HEK293 (cell line): Measurements from ENCODE around the gene VTN.

Source experiments
- CTCF ChIA-PET: fragments of 350-600 bp; formaldehyde crosslinking; extraction: SDS; loops from one replicate; lab custom pipeline; 2021; ENCODE audit warnings: antibody characterized with exemption; lab: Yijun Ruan, JAX
- POLR2A ChIA-PET: fragments of 300-600 bp; formaldehyde crosslinking; extraction: SDS; loops from one replicate; lab custom pipeline; 2020; ENCODE audit warnings: antibody characterized with exemption, inconsistent platforms; lab: Yijun Ruan, JAX
- H3K27ac ChIP-seq: fragments of 200-500 bp; sonication (Bioruptor generic); 2 replicates; pipeline ENCODE4 v1.5.1; 2014; ENCODE audit warnings: low read depth, low read length, control low read depth, inconsistent platforms; ENCODE audit errors: extremely low read depth
- H3K36me3 ChIP-seq, 2 experiments: fragments of 200-500 bp in 1 of 2; sonication (Bioruptor generic) in 1 of 2; 1 replicate in 1 of 2; 2 replicates in 1 of 2; pipeline ENCODE4 v1.5.1; 2014 to 2017; ENCODE audit warnings: inconsistent platforms in 2 of 2, low read length in 2 of 2; ENCODE audit not compliant: control insufficient read depth in 2 of 2, insufficient read depth in 1 of 2
- H3K4me1 ChIP-seq: fragments of 200-500 bp; sonication (Bioruptor generic); 2 replicates; pipeline ENCODE4 v1.5.1; 2014; ENCODE audit warnings: mild to moderate bottlenecking, low read length, inconsistent platforms; ENCODE audit not compliant: control insufficient read depth, insufficient read depth
- H3K4me3 ChIP-seq: 2 replicates; pipeline ENCODE4 v1.5.1; 2011; ENCODE audit warnings: low read depth, mild to moderate bottlenecking, control low read depth, low read length, moderate library complexity
- H3K9me3 ChIP-seq: fragments of 200-500 bp; sonication (Bioruptor generic); 2 replicates; pipeline ENCODE4 v1.5.1; 2014; ENCODE audit warnings: low read depth, low read length, inconsistent platforms; ENCODE audit not compliant: control insufficient read depth, insufficient read depth
- KLF10 ChIP-seq: fragments of 450-650 bp; IDR thresholded peaks from 2 replicates; pipeline ENCODE4 v1.5.1; 2018; ENCODE audit warnings: missing biosample characterization, mild to moderate bottlenecking, missing genetic modification characterization
- OVOL3 ChIP-seq: fragments of 450-650 bp; formaldehyde crosslinking; IDR thresholded peaks from 2 replicates; pipeline ENCODE4 v1.5.1; 2016; ENCODE audit warnings: missing biosample characterization, missing genetic modification characterization
- SP3 ChIP-seq: fragments of 450-650 bp; formaldehyde crosslinking; IDR thresholded peaks from 2 replicates; pipeline ENCODE4 v1.5.1; 2016; ENCODE audit warnings: missing biosample characterization, missing genetic modification characterization
- TCF7L2 ChIP-seq: IDR thresholded peaks from 2 replicates; pipeline ENCODE4 v1.6.1; 2011; ENCODE audit warnings: low read depth, mild to moderate bottlenecking, inconsistent platforms, low read length, moderate library complexity, borderline replicate concordance
- ZBTB20 ChIP-seq: fragments of 450-650 bp; formaldehyde crosslinking; IDR thresholded peaks from 2 replicates; pipeline ENCODE4 v1.5.1; 2016; ENCODE audit warnings: missing biosample characterization, missing genetic modification characterization
- ZBTB21 ChIP-seq: fragments of 450-650 bp; formaldehyde crosslinking; IDR thresholded peaks from 2 replicates; pipeline ENCODE4 v1.5.1; 2017; ENCODE audit warnings: missing biosample characterization, missing genetic modification characterization
- ZBTB48 ChIP-seq: fragments of 450-650 bp; formaldehyde crosslinking; IDR thresholded peaks from 2 replicates; pipeline ENCODE4 v1.5.1; 2016; ENCODE audit warnings: missing biosample characterization, missing genetic modification characterization
- ZNF10 ChIP-seq: fragments of 450-650 bp; formaldehyde crosslinking; IDR thresholded peaks from 2 replicates; pipeline ENCODE4 v1.5.1; 2017; ENCODE audit warnings: missing biosample characterization, missing genetic modification characterization
- ZNF112 ChIP-seq: fragments of 450-650 bp; formaldehyde crosslinking; IDR thresholded peaks from 2 replicates; pipeline ENCODE4 v1.5.0; 2017; ENCODE audit warnings: missing biosample characterization, missing genetic modification characterization
- ZNF157 ChIP-seq: fragments of 450-650 bp; formaldehyde crosslinking; IDR thresholded peaks from 2 replicates; pipeline ENCODE4 v1.5.1; 2016; ENCODE audit warnings: missing biosample characterization, missing genetic modification characterization
- ZNF239 ChIP-seq: fragments of 450-650 bp; formaldehyde crosslinking; IDR thresholded peaks from 2 replicates; pipeline ENCODE4 v1.5.1; 2016; ENCODE audit warnings: missing biosample characterization, missing genetic modification characterization
- ZNF416 ChIP-seq: fragments of 450-650 bp; formaldehyde crosslinking; IDR thresholded peaks from 2 replicates; pipeline ENCODE4 v1.5.1; 2016; ENCODE audit warnings: missing biosample characterization, missing genetic modification characterization
- ZNF423 ChIP-seq: fragments of 450-650 bp; formaldehyde crosslinking; IDR thresholded peaks from 2 replicates; pipeline ENCODE4 v1.5.1; 2016; ENCODE audit warnings: missing biosample characterization, missing genetic modification characterization
- ZNF473 ChIP-seq: fragments of 450-650 bp; formaldehyde crosslinking; IDR thresholded peaks from 2 replicates; pipeline ENCODE4 v1.5.1; 2017; ENCODE audit warnings: missing biosample characterization, missing genetic modification characterization
- ZNF521 ChIP-seq: fragments of 450-650 bp; formaldehyde crosslinking; IDR thresholded peaks from 2 replicates; pipeline ENCODE4 v1.5.1; 2017; ENCODE audit warnings: missing biosample characterization, mild to moderate bottlenecking, missing genetic modification characterization
- ZNF658 ChIP-seq: fragments of 450-650 bp; formaldehyde crosslinking; IDR thresholded peaks from 2 replicates; pipeline ENCODE4; 2016; ENCODE audit warnings: missing biosample characterization, missing genetic modification characterization
- ZNF677 ChIP-seq: fragments of 450-650 bp; IDR thresholded peaks from 2 replicates; pipeline ENCODE4 v1.5.0; 2018; ENCODE audit warnings: missing biosample characterization, mild to moderate bottlenecking, missing genetic modification characterization, moderate library complexity
- ZNF776 ChIP-seq: fragments of 450-650 bp; formaldehyde crosslinking; IDR thresholded peaks from 2 replicates; pipeline ENCODE4 v1.5.0; 2017; ENCODE audit warnings: missing biosample characterization, missing genetic modification characterization, borderline replicate concordance
- TF ChIP-seq, protein P1 (sequence below): fragments of 450-650 bp; formaldehyde crosslinking; IDR thresholded peaks from 2 replicates; pipeline ENCODE4 v1.5.1; 2016; ENCODE audit warnings: missing biosample characterization, missing genetic modification characterization
- TF ChIP-seq, protein P2 (sequence below): fragments of 450-650 bp; formaldehyde crosslinking; IDR thresholded peaks from 2 replicates; pipeline ENCODE4 v1.5.1; 2016; ENCODE audit warnings: missing biosample characterization, missing genetic modification characterization
- TF ChIP-seq, protein P3 (sequence below): fragments of 450-650 bp; formaldehyde crosslinking; IDR thresholded peaks from 2 replicates; pipeline ENCODE4 v1.5.1; 2017; ENCODE audit warnings: missing biosample characterization, missing genetic modification characterization
- TF ChIP-seq, protein P4 (sequence below): fragments of 450-650 bp; formaldehyde crosslinking; IDR thresholded peaks from 2 replicates; pipeline ENCODE4 v1.5.1; 2016; ENCODE audit warnings: missing biosample characterization, missing genetic modification characterization
- TF ChIP-seq, protein P5 (sequence below): fragments of 450-650 bp; formaldehyde crosslinking; IDR thresholded peaks from 2 replicates; pipeline ENCODE4 v1.5.1; 2016; ENCODE audit warnings: missing biosample characterization, missing genetic modification characterization, borderline replicate concordance

VTN gene

DNA sequence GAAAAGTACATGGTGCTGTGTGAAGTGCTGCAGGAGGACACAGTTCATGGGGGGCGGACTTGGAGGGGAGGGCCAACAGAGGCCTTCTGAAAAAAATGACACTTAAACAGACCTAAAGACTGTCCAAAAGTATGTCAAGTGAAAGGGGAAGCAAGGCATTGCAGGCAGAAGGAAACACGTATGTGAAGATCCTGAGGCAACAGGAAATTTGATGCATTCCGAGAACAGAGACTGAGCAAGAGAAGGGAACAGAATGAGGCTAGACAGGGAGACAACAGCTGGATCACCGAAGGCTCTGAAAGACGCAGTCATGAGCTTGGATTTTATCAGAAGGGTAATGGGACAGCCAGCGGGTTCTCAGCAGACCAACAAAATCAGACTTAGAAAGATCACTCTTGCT lies 35.9 kb downstream of the VTN start:
- ChIA-PET POLR2A (interaction anchor here (1.4 to 3.1 kb wide), 3 partner anchors 12 to 83 kb away, joined by 5 to 53 read pairs (median 15); partner anchors contain the start of gene POLDIP2), CTCF (interaction anchor here (0.6 to 1.7 kb wide), 2 partner anchors 13 to 616 kb away, joined by 5 to 7 read pairs; no protein-coding TSS in a partner anchor)
- H3K9me3 ChIP-seq: no peaks in the 10 kb centered on the region
- H3K36me3 ChIP-seq: peaks cover 7 to 31% of the 10 kb centered on the region in 2 experiments
- H3K4me1 ChIP-seq: peaks cover 14% of the 10 kb centered on the region
- H3K27ac ChIP-seq: no peak overlapping the region
- TF ChIP-seq ZNF658 (tag by site-specific recombination) (no peak), ZNF473 (tag by site-specific recombination) (no peak), ZBTB20 (tag by site-specific recombination) (no peak), ZNF239 (no peak), ZNF416 (tag by site-specific recombination) (no peak), ZNF677 (tag by site-specific recombination) (no peak)
- TF ChIP-seq, protein P1, sequence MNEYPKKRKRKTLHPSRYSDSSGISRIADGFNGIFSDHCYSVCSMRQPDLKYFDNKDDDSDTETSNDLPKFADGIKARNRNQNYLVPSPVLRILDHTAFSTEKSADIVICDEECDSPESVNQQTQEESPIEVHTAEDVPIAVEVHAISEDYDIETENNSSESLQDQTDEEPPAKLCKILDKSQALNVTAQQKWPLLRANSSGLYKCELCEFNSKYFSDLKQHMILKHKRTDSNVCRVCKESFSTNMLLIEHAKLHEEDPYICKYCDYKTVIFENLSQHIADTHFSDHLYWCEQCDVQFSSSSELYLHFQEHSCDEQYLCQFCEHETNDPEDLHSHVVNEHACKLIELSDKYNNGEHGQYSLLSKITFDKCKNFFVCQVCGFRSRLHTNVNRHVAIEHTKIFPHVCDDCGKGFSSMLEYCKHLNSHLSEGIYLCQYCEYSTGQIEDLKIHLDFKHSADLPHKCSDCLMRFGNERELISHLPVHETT: no peak
- TF ChIP-seq, protein P2, sequence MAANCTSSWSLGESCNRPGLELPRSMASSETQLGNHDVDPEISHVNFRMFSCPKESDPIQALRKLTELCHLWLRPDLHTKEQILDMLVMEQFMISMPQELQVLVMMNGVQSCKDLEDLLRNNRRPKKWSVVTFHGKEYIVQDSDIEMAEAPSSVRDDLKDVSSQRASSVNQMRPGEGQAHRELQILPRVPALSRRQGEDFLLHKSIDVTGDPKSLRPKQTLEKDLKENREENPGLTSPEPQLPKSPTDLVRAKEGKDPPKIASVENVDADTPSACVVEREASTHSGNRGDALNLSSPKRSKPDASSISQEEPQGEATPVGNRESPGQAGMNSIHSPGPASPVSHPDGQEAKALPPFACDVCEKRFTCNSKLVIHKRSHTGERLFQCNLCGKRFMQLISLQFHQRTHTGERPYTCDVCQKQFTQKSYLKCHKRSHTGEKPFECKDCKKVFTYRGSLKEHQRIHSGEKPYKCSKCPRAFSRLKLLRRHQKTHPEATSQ: no peak
- TF ChIP-seq, all 188 proteins: peak for 0
- peak overlapping the region; percentile 75 for H3K4me3 ChIP-seq

DNA sequence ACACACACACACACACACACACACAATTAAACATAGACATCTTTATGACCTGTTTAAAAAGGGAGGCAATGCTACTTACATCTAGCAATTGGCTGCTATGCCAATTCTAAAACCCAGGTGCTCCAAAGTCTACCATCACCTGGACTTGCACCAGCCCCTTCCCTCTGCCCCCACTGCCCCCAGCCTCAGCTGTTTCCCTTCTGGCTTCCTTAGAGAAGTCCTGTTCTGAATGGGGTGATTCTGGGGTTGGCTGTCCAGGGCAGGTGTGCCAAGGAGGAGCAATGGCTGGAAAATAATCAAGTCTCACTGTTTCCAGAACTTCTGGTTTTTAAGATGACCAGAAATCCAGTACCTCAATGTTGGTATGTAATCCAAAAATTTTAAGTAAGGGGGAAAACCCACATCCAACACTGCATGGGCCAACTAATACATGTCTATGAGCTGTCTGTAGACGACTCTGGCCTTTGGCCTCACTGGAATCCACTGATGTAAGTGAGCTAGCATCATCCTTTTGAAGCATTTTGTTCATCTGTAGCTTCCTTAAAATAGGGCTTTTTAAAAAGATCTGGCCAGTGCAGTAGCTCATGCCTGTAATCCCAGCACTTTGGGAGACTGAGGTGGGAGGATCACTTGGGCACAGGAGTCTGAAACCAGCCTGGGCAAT lies 36.9 kb downstream of the VTN start:
- ChIA-PET POLR2A (interaction anchor here (1.4 kb wide), 1 partner anchor 24 kb away, joined by 5 read pairs; the partner anchor contains the start of gene POLDIP2), CTCF (interaction anchor here (0.7 to 1.0 kb wide), 4 partner anchors 11 to 332 kb away, joined by 3 to 8 read pairs (median 3); no protein-coding TSS in a partner anchor)
- TF ChIP-seq, protein P2: no peak
- TF ChIP-seq ZNF112 (tag by site-specific recombination) (no peak), ZNF10 (tag by site-specific recombination) (no peak), KLF10 (no peak)
- TF ChIP-seq, protein P3, sequence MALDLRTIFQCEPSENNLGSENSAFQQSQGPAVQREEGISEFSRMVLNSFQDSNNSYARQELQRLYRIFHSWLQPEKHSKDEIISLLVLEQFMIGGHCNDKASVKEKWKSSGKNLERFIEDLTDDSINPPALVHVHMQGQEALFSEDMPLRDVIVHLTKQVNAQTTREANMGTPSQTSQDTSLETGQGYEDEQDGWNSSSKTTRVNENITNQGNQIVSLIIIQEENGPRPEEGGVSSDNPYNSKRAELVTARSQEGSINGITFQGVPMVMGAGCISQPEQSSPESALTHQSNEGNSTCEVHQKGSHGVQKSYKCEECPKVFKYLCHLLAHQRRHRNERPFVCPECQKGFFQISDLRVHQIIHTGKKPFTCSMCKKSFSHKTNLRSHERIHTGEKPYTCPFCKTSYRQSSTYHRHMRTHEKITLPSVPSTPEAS (tag by site-specific recombination): peak; percentile 58; the same call in 1 of the 2 replicates
- TF ChIP-seq, protein P4, sequence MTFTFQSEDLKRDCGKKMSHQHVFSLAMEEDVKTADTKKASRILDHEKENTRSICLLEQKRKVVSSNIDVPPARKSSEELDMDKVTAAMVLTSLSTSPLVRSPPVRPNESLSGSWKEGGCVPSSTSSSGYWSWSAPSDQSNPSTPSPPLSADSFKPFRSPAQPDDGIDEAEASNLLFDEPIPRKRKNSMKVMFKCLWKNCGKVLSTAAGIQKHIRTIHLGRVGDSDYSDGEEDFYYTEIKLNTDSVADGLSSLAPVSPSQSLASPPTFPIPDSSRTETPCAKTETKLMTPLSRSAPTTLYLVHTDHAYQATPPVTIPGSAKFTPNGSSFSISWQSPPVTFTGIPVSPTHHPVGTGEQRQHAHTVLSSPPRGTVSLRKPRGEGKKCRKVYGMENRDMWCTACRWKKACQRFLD (tag by site-specific recombination): no peak
- Histone ChIP-seq H3K9me3 (no peaks in the 10 kb centered on the region), H3K4me1 (peaks cover 14% of the 10 kb centered on the region), H3K36me3 (peaks cover 16 to 37% of the 10 kb centered on the region in 2 experiments), H3K27ac (no peak overlapping the region), H3K4me3 (no peak overlapping the region)

DNA sequence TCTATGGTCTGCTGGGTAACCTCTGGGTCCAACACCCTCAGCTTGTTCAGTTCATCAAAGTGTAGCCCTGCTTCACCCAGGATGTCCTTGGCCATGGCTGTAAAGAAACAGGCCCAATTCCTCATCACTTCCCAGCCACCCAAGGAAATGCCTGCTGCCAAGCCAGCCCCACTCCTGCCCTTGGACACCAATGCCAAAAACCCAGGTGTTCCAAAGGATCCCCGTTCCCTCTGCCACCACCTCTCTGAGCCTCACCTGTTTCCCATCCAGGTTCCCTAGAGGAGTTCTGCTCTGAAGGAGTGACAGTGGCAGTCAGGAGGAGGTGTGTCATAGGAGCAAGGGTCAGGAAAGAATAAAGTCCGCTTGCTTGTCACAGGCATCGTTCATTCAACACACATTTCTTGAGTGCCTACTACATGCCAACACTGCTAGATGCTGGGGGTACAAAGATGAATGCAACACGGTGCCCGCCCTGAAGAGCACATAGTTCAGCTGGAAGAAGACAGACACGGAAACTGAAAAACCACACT lies 38.2 kb downstream of the VTN start:
- H3K9me3 ChIP-seq: no peaks in the 10 kb centered on the region
- H3K27ac ChIP-seq: no peak overlapping the region
- peaks cover 28 to 49% of the 10 kb centered on the region in 2 experiments for H3K36me3 ChIP-seq
- H3K4me1 ChIP-seq: peaks cover 14% of the 10 kb centered on the region
- CTCF ChIA-PET: no interaction called here
- H3K4me3 ChIP-seq: no peak overlapping the region
- POLR2A ChIA-PET: interaction anchor here (1.2 to 2.3 kb wide), 3 partner anchors 11 to 26 kb away, joined by 3 to 8 read pairs (median 5); partner anchors contain the start of genes POLDIP2 and TMEM97
- TF ChIP-seq ZNF677 (tag by site-specific recombination) (no peak), TCF7L2 (no peak), ZNF157 (tag by site-specific recombination) (no peak), OVOL3 (tag by site-specific recombination) (no peak), ZNF521 (tag by site-specific recombination) (no peak), ZBTB48 (tag by site-specific recombination) (no peak), ZNF423 (no peak), ZNF776 (tag by site-specific recombination) (no peak), SP3 (tag by site-specific recombination) (no peak), ZBTB21 (tag by site-specific recombination) (no peak)
- TF ChIP-seq, protein P5, sequence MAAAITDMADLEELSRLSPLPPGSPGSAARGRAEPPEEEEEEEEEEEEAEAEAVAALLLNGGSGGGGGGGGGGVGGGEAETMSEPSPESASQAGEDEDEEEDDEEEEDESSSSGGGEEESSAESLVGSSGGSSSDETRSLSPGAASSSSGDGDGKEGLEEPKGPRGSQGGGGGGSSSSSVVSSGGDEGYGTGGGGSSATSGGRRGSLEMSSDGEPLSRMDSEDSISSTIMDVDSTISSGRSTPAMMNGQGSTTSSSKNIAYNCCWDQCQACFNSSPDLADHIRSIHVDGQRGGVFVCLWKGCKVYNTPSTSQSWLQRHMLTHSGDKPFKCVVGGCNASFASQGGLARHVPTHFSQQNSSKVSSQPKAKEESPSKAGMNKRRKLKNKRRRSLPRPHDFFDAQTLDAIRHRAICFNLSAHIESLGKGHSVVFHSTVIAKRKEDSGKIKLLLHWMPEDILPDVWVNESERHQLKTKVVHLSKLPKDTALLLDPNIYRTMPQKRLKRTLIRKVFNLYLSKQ: no peak
